Fibroblast of skin of left biceps (primary cell): ENCODE measurements around the gene BRPF3.

ENCODE experiments used
- DNase-seq, 2 experiments: peaks; one replicate each; pipeline ENCODE4 v3.0.0-alpha.2; 2013; ENCODE audit warnings: low read depth in 2 of 2

BRPF3 gene

DNA sequence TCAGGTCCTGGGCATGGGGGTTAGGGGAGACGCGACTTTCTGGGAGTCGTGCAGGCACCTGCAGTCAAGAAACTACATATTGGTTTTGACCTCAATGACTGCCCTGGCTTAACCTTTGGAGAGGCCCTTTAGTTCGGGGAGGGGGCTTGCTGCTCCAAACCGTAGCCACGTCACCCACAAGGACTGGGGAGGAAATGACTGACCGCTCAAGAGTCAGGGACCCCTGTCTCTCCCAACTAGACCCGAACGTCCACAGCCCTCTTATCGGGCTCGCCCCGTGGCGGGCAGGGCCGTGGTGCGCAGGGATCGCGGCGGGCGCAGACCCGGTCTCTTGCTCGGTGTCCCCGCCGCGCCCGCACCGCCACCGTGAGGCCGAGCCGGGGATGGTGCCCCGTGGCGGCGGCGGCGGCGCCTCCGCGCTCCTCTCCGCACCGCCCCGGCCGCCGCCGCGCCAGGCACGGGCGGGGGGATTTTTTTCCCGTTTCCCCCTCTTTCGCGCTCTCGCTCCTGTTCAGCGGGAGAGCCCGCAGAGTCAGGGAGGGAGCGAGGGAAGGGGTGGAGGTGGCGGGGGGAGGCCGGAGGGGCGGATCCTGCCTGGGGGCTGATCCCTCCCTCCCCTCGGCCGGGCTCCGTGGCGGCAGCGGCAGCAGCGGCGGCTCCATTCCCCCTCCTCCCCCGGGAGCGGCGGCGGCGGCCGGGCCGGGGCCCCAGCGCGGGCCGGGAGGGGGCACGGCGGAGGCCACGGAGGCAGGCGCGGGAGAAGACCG is at the start of gene BRPF3:
TSS of gene BRPF3 (plus strand) at position 632 of the 767 bp plus-strand sequence. CDS start 3,579 bp downstream, outside the sequence.
- peak; percentile 53 to 57 for DNase-seq

- no peak for DNase-seq
Measured at GRCh38 chr6:36147294-36147693, 49.2 kb upstream of the BRPF3 start.

- DNase-seq = no peak
Measured at GRCh38 chr6:36149476-36149875, 47.1 kb upstream of the BRPF3 start.

GRCh38 chr6:36150283-36150682 is 46.3 kb upstream of the BRPF3 start:
- DNase-seq = no peak

DNA sequence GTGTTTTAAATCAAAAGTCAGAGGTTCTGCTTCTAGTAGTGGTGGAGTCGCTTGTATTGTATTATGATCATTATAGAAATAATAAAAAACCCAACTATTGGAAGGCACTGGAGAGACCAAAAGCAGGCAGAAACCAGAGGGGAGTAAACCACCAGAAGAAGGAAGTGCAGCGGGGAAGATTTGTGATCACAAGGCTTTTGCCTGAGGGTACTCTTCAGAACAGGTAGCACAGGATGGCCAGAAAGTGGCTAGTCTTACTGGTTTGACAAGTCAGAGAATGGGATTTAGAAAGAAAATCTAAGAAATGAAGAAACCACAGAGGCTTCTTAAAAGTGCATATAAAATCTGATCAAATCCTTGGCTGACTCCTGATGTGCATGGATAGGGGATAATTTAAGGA is 42.3 kb upstream of the BRPF3 start:
- DNase-seq = no peak

- DNase-seq = no peak
Measured at GRCh38 chr6:36155662-36156061, 40.9 kb upstream of the BRPF3 start.

DNA sequence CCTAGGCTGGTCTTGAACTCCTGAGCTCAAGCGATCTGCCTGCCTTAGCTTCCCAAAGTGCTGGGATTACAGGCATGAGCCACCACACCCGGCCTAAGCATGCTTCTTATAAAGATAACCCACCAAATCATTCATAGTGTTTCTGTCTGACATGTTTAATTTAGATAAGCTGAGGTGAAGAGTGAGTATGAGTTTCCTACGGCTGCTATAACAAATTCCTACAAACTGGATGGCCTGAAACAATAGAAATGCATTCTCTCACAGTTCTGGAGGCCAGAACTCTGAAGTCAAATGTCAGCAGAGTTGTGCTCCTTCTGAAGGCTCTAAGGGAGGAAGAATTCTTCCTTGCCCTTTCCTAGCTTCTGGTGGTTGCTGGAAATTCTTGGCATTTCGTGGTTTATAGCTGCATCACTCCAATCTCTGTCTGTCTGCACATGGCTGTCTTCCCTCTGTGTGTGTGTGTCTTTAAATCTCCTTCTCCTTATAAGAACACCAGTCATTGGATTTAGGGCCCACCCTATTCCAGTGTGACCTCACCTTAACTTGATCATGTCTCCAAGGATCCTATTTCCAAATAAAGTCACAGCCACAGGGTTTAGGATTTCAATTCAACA is 36.3 kb upstream of the BRPF3 start:
- DNase-seq = peak; percentile 9 to 21

DNA sequence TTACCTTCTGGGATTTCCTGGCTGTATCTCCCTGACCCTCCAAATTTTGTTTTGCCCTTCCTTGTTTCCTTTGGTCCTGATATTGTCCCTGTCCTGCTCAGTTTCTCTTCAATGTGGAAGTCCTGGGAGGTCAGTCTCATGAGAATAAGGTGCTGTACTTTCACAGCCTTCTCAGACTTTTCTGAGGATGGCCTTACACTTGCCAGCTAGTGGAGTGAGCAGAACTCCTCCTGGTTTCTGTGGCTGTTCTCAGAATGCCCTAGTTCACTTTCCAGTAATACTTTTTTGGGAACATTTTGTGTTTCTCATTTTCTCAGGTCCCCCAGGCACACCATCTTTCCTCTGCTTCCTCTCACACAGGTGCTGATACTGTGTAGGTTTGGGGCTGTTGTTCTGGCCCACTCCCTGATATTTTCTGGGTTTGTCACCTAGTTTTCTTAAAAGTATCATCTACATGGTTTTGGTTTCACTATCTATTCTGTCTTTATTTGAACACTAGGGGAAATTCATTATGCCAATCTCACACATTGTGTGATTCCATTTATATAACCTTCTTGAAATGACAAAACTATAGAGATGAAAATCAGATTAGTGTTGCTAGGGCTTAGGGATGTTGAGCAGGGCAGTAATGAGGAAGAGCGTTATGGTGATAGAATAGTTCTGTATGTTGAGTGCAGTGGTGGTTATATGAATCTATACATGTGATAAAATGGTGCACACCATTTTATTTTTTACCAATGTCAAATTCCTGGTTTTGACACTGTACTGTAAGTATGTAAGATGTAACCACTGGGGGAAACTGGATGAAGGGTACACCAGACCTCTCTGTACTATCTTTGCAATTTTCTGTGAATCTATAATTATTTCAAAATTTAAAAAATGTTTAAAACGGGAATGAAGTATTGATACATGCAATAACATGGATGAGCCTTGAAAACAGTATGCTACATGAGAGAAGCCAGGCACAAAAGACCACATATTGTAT is 27.2 kb upstream of the BRPF3 start:
- no peak for DNase-seq

- DNase-seq = no peak
Measured at GRCh38 chr6:36170704-36171103, 25.8 kb upstream of the BRPF3 start.

GRCh38 chr6:36171573-36171972 is 25.0 kb upstream of the BRPF3 start:
- DNase-seq = no peak

- DNase-seq = no peak
Measured at GRCh38 chr6:36177166-36177565, 19.4 kb upstream of the BRPF3 start.

DNA sequence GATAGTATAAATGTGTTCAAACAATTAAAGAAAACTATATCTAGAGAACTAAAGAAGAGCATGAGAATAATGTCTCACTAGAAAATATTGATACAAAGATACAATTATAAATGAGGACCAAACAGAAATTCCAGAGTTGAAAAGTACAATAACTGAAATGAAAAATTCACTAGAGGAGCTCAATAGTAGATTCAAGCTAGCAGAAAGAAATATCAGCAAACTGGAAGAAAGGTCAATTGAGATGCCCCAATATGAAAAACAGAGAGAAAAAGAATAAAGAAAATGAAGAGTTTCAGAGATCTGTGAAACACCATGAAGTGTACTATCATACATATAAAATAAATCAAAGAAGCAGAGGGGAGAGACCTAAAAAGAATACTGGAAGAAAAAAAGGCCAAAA is 18.0 kb upstream of the BRPF3 start:
- DNase-seq = no peak

DNA sequence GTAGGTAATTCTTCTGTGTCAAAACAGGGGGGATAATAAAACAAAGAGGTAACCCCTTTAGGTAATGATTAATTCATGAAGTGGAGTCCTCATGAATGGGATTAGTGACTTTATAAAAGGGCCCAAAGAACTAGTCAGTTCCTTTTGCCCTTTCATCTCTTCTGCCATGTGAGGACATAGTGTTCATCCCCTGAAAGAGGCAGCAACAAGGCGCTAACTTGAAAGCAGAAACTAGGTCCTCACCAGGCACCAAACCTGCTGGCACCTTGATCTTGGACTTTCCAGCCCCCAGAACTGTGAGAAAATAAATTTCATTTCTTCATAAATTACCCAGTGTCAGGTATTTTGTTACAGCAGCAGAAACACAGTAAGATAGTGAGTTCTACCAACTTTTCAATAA is 16.4 kb upstream of the BRPF3 start:
- no peak for DNase-seq

DNA sequence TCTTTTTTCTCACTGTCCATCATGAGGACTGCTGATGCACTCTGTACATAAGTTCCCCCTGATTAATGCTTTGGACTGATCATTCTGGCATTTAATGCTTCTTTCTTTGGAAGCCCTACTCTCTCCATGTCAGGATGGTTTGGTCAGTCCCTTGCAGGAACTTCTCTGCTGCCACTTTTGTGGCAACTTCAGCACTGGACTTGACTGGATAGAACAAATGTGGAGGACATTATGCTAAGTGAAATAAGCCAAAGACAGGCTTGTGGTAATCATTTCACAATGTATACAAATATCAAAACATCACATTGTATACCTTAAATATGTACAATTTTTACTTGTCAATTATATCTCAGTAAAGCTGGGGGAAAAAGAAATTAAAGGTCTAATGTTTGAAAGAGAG is 12.2 kb upstream of the BRPF3 start:
- no peak for DNase-seq

DNA sequence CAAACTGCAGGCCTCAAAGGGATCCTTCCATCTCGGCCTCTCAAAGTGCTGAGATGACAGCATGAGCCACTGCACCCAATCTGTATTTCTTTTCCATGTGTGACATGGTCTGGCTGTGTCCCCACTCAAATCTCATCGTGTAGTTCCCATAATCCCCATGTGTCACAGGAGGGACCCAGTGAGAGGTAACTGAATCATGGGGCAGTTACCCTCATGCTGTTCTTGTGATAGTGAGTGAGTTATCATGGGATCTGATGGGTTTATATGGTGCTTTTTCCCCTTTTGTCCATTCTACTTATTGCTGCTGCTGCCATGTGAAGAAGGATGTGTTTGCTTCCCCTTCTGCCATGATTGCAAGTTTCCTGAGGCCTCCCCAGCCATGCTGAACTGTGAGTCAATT is 10.3 kb upstream of the BRPF3 start:
- DNase-seq = no peak

GRCh38 chr6:36187446-36187845 is 9.1 kb upstream of the BRPF3 start:
- no peak for DNase-seq

- DNase-seq = no peak
Measured at GRCh38 chr6:36195471-36196112, 952 bp upstream of the BRPF3 start.

DNA sequence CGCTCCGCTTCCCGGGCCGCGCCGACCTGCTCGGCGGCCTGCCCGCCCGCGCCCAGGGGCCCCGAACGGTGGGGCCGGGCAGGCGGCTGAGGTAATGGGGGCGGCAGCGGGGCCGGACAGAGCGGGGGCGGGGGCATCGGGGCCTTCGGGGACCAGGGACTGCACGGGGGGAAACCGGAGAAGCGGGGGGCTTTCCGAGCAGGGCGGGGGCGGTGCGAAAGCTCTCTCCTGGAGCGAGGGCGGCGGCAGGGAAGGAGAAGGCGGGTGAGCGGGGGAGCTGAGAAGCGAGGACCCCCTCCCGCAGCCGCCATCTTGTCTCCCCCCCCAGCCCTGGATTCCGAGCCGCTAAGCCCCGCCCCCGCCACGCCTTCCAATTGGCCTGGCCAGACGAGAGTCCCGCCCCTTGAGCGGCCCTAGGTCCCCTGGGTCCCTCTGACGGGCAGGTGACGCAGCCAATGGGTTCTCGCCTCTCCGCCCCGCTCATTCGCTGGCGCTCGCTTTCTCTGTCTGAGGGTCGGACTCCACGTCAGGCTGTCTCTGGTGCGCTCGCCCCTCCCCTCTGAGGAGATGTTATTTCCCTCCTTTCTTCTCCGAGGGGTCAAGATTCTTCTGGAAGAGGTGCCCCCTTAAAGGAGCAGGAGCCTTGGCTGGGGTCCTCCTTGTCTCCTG is 470 bp downstream of the BRPF3 start:
- peak; percentile 90 to 91 for DNase-seq

GRCh38 chr6:36197739-36198221 is 1.2 kb downstream of the BRPF3 start:
- no peak for DNase-seq

DNA sequence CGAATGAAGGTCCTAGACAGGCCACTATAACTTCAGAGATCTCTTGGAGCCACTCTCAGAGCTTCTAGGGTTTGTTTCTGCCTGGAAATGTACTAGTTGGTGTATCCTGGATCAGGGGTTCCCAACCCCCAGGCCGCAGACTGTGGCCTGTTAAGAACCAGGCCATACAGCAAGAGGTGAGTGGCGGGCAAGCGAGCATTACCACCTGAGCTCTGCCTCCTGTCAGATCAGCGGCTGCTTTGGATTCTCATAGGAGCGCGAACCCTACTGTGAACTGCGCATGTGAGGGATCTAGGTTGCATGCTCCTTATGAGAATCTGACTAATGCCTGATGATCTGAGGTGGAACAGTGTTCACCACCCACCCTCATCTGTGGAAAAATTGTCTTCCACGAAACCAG is 2.4 kb downstream of the BRPF3 start:
- DNase-seq = no peak
